GM23338 (cell line): ENCODE measurements around the gene RIIAD1.

ENCODE experiments used
- CTCF ChIP-seq, 2 experiments: fragments of 200-600 bp in 1 of 2; sonication (generic) in 1 of 2; conservative IDR thresholded peaks; 2 replicates each; pipeline versions ENCODE4 v1.5.1 to v1.6.1; 2016 to 2017; ENCODE audit warnings: antibody characterized with exemption in 2 of 2, low read depth in 2 of 2, mild to moderate bottlenecking in 2 of 2, moderate library complexity in 1 of 2
- ETS1 ChIP-seq: IDR thresholded peaks from 2 replicates; pipeline ENCODE4 v1.6.1; 2016; ENCODE audit warnings: antibody characterized with exemption

- TF ChIP-seq CTCF (conservative IDR thresholded peaks at IDR 0.05; ENCODE audit: low read depth in 2 of 2) (no peak), ETS1 (no peak)
Measured at GRCh38 chr1:151756291-151756690, 35.0 kb downstream of the RIIAD1 start.
